B cell (primary cell): ENCODE measurements around the gene IL36G. TPM values are rescaled to one million over a fixed set of nuclear protein-coding genes. Genes with fewer than 3 reads are reported as not detected.

ENCODE experiments used
- ATAC-seq: fragments of 200-7000 bp; cut with Tn5 transposase; one replicate; pipeline ENCODE4 v1.10.0; 2021; ENCODE audit warnings: low read depth, mild to moderate bottlenecking, moderate number of reproducible peaks, moderate library complexity
- CTCF ChIA-PET: fragments of 350-600 bp; sonication (Branson Sonifier 250); formaldehyde crosslinking; loops from one replicate; lab custom pipeline; 2021; ENCODE audit warnings: antibody characterized with exemption, inconsistent platforms; lab: Charles Lee
- POLR2A ChIA-PET: fragments of 350-600 bp; sonication (Branson Sonifier 250); formaldehyde crosslinking; loops from one replicate; lab custom pipeline; 2021; ENCODE audit warnings: antibody characterized with exemption; lab: Charles Lee
- DNase-seq: peaks from one replicate; pipeline ENCODE4 v3.0.0; 2013
- H2AFZ ChIP-seq: 2 replicates; pipeline ENCODE4 v1.6.1; 2012; ENCODE audit warnings: mild to moderate bottlenecking, low read depth, low read length; ENCODE audit not compliant: insufficient read depth, poor library complexity, severe bottlenecking
- H3K27ac ChIP-seq, 2 donors: 1 replicate in 1 of 2; 2 replicates in 1 of 2; pipeline ENCODE4 v1.5.1; 2012 to 2013; ENCODE audit warnings: low read length in 2 of 2, mild to moderate bottlenecking in 2 of 2, moderate library complexity in 1 of 2
- H3K27me3 ChIP-seq, 4 experiments: fragments of 200-600 bp in 1 of 4; sonication (generic) in 1 of 4; replicated peaks in 1 of 4; 1 replicate in 2 of 4; 2 replicates in 2 of 4; pipeline versions ENCODE4 v1.6.1 to v1.7.0; 2013 to 2016; ENCODE audit warnings: low read length in 3 of 4, mild to moderate bottlenecking in 2 of 4, mixed read lengths in 1 of 4, moderate library complexity in 1 of 4; ENCODE audit not compliant: insufficient read depth in 4 of 4, control insufficient read depth in 3 of 4; ENCODE audit errors: control extremely low read depth in 1 of 4
- H3K36me3 ChIP-seq, 2 experiments: replicated peaks in 1 of 2; 1 replicate in 1 of 2; 2 replicates in 1 of 2; pipeline versions ENCODE4 v1.6.1 to v1.7.1; 2013; ENCODE audit warnings: low read length in 1 of 2; ENCODE audit not compliant: insufficient read depth in 2 of 2, control insufficient read depth in 1 of 2; ENCODE audit errors: control extremely low read depth in 1 of 2, extremely low read depth in 1 of 2
- H3K4me1 ChIP-seq, 2 donors: fragments of 200-600 bp in 1 of 2; sonication (generic) in 1 of 2; 1 replicate in 1 of 2; 2 replicates in 1 of 2; pipeline versions ENCODE4 v1.5.1 to v1.6.1; 2013 to 2017; ENCODE audit warnings: low read length in 2 of 2; ENCODE audit not compliant: control insufficient read depth in 2 of 2, insufficient read depth in 2 of 2
- H3K4me2 ChIP-seq: replicated peaks from 2 replicates; pipeline ENCODE3; 2012; ENCODE audit warnings: mild to moderate bottlenecking, low read depth, low read length; ENCODE audit not compliant: poor library complexity, severe bottlenecking
- H3K4me3 ChIP-seq, 5 experiments: fragments of 200-600 bp in 1 of 5; sonication (generic) in 1 of 5; 1 replicate in 3 of 5; 2 replicates in 2 of 5; pipeline versions ENCODE4 v1.5.1 to v1.7.0; 2011 to 2016; ENCODE audit warnings: low read length in 4 of 5, mild to moderate bottlenecking in 4 of 5, low read depth in 2 of 5, control low read depth in 1 of 5, moderate library complexity in 1 of 5; ENCODE audit not compliant: insufficient read depth in 1 of 5; ENCODE audit errors: control extremely low read depth in 1 of 5, extremely low read depth in 1 of 5
- H3K79me2 ChIP-seq: fragments of 200-600 bp; sonication (generic); one replicate; pipeline ENCODE4 v1.6.0; 2016; ENCODE audit warnings: low read length; ENCODE audit not compliant: control insufficient read depth, insufficient read depth
- H3K9ac ChIP-seq: fragments of 200-600 bp; sonication (generic); 2 replicates; pipeline ENCODE4 v1.6.1; 2017; ENCODE audit warnings: mild to moderate bottlenecking, low read length, moderate library complexity
- H3K9me3 ChIP-seq, 3 donors: one replicate each; pipeline versions ENCODE4 v1.6.1 to v1.7.1; 2013; ENCODE audit warnings: low read length in 2 of 3; ENCODE audit not compliant: control insufficient read depth in 2 of 3, insufficient read depth in 1 of 3; ENCODE audit errors: control extremely low read depth in 1 of 3
- H4K20me1 ChIP-seq: 2 replicates; pipeline ENCODE4 v1.6.0; 2012; ENCODE audit warnings: mild to moderate bottlenecking, low read length; ENCODE audit not compliant: insufficient read depth, control insufficient read depth, poor library complexity, severe bottlenecking
- H3K27ac Mint-ChIP-seq: one replicate; pipeline ENCODE4 v1.8.0; 2021; ENCODE audit warnings: mixed read lengths
- H3K27me3 Mint-ChIP-seq: one replicate; pipeline ENCODE4 v1.8.0; 2021; ENCODE audit warnings: mixed read lengths
- H3K4me1 Mint-ChIP-seq: one replicate; pipeline ENCODE4 v1.8.0; 2021; ENCODE audit warnings: mixed read lengths
- H3K4me3 Mint-ChIP-seq: one replicate; pipeline ENCODE4 v1.8.0; 2021; ENCODE audit warnings: mixed read lengths
- H3K9me3 Mint-ChIP-seq: one replicate; pipeline ENCODE4 v1.8.0; 2022; ENCODE audit warnings: mixed read lengths; ENCODE audit not compliant: insufficient read depth
- CTCF ChIP-seq: fragments of 200-600 bp; IDR thresholded peaks from one replicate; pipeline ENCODE4 v1.8.0; 2022; ENCODE audit warnings: antibody characterized with exemption, mild to moderate bottlenecking
- EZH2 ChIP-seq: IDR thresholded peaks from 2 replicates; pipeline ENCODE4 v1.6.1; 2012; ENCODE audit warnings: borderline replicate concordance, low read depth, mild to moderate bottlenecking, moderate library complexity, low read length; ENCODE audit not compliant: insufficient read depth, poor library complexity, severe bottlenecking
- WGBS: methylation state at CpG from one replicate; pipeline ENCODE4 v1.1.5; 2013; ENCODE audit warnings: missing lambda C conversion rate; ENCODE audit not compliant: insufficient coverage; 5-methylcytosine and 5-hydroxymethylcytosine counted together
- intact Hi-C: fragments of 100-400 bp; cut with micrococcal nuclease; formaldehyde crosslinking; loops from one replicate; pipeline ENCODE4 v1.10.0; 2022
- polyA plus RNA-seq: library from polyadenylated mRNA; depleted of rRNA; stranded (reverse); fragments of >200 nt; gene quantifications from 2 replicates; pipeline ENCODE4 v1.2.3, GENCODE V29; 2012
- total RNA-seq, 2 donors: library from RNA; stranded (reverse); fragments of 120-200 nt in 1 of 2; gene quantifications; 1 replicate in 1 of 2; 2 replicates in 1 of 2; pipeline versions ENCODE4 v1.2.3 to v1.2.4, GENCODE V29; 2013 to 2022

Gene IL36G
- total and polyA plus RNA-seq, 2 donors (not counting 1 experiment from before 2014, with no cell fraction given), result not detected

- no peak overlapping the region for H3K4me3 ChIP-seq
- ChIA-PET CTCF (interaction anchor here (1.3 kb wide), 1 partner anchor 195 kb away, joined by 6 read pairs; no protein-coding TSS in a partner anchor), POLR2A (no interaction called here)
- Mint-ChIP-seq H3K4me3 (no peak overlapping the region), H3K27me3 (peaks cover 14% of the 10 kb centered on the region), H3K4me1 (no peaks in the 10 kb centered on the region), H3K27ac (no peak overlapping the region), H3K9me3 (no peaks in the 10 kb centered on the region)
- 100% methylated on average over 1 of the region's 1 CpG for WGBS
- intact Hi-C loops, result no loop called here
- H3K36me3 ChIP-seq, result no peaks in the 10 kb centered on the region
- ATAC-seq (no peak), DNase-seq (no peak)
- no peaks in the 10 kb centered on the region for H3K4me1 ChIP-seq
- H3K9me3 ChIP-seq, result peaks cover 0 to 19% (median 15%) of the 10 kb centered on the region in 3 donors
- peaks cover 0 to 10% (median 4%) of the 10 kb centered on the region in 4 experiments for H3K27me3 ChIP-seq
- TF ChIP-seq EZH2 (no peak), CTCF (no peak)
- H3K9ac ChIP-seq, result no peak overlapping the region
- H4K20me1 ChIP-seq, result no peaks in the 10 kb centered on the region
- no peak overlapping the region for H3K27ac ChIP-seq
- H3K4me2 ChIP-seq, result no peak overlapping the region
- H2AFZ ChIP-seq, result no peak overlapping the region
- H3K79me2 ChIP-seq, result no peaks in the 10 kb centered on the region
Measured at GRCh38 chr2:112944971-112945370, 32.8 kb upstream of the IL36G start.

DNA sequence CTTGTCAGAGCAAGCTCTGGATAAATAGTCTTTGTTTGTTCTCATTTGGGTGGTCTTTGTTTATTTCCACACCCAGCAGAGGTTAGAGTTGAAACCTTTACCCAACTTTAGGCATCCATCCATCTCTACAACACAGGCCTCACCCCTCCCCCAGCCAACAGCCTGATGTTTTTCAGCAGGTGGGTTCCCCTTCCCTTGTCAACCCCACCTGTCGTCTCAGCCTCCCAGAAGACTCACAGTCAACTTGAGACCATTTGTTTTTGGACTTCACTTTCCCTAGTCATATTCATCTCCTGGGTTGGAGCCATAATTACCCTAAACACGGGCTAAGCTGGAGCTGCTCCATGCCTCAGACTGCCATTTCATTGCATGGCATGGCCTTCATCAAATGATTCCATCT is 31.7 kb upstream of the IL36G start:
- WGBS, result 83% methylated on average over 2 of the region's 2 CpGs
- no peaks in the 10 kb centered on the region for H3K4me1 ChIP-seq
- H3K36me3 ChIP-seq, result no peaks in the 10 kb centered on the region
- H3K9ac ChIP-seq, result no peak overlapping the region
- Mint-ChIP-seq H3K27me3 (peaks cover 17% of the 10 kb centered on the region), H3K27ac (no peak overlapping the region), H3K9me3 (no peaks in the 10 kb centered on the region), H3K4me1 (no peaks in the 10 kb centered on the region), H3K4me3 (no peak overlapping the region)
- no peak overlapping the region for H3K27ac ChIP-seq
- intact Hi-C loops, result no loop called here
- ATAC-seq (no peak), DNase-seq (no peak)
- H3K4me2 ChIP-seq, result no peak overlapping the region
- TF ChIP-seq CTCF (no peak), EZH2 (no peak)
- H3K79me2 ChIP-seq, result no peaks in the 10 kb centered on the region
- no peak overlapping the region for H3K4me3 ChIP-seq
- peaks cover 0 to 10% (median 4%) of the 10 kb centered on the region in 4 experiments for H3K27me3 ChIP-seq
- peaks cover 0 to 19% (median 15%) of the 10 kb centered on the region in 3 donors for H3K9me3 ChIP-seq
- CTCF ChIA-PET, result no interaction called here
- H4K20me1 ChIP-seq, result no peaks in the 10 kb centered on the region
- H2AFZ ChIP-seq, result no peak overlapping the region
- POLR2A ChIA-PET, result no interaction called here
